ENCODE data around the gene PRKCA. TPM values are rescaled to one million over a fixed set of nuclear protein-coding genes. Genes with fewer than 3 reads are reported as not detected.

The PRKCA gene
- total and polyA plus RNA-seq, 3 experiments from 2014 or later = 1.8 to 74.1 (median 73.9) TPM

GRCh38 chr17:66543526-66543925, 241.1 kb downstream of the PRKCA start:
- no peaks in the 10 kb centered on the region for H3K36me3 ChIP-seq (ENCODE audit: insufficient read depth, low read length)
- no peak overlapping the region for H3K4me3 ChIP-seq (ENCODE audit: low read length)
- no peaks in the 10 kb centered on the region for H3K9me3 ChIP-seq (ENCODE audit: low read length)
- peaks cover 0 to 13% (median 2%) of the 10 kb centered on the region in 3 donors for H3K36me3 Mint-ChIP-seq
- peaks cover 58 to 74% (median 69%) of the 10 kb centered on the region in 3 donors for H3K4me1 Mint-ChIP-seq
- H3K27me3 Mint-ChIP-seq = no peaks in the 10 kb centered on the region
- H3K27ac ChIP-seq (ENCODE audit: low read depth, low read length) = no peak overlapping the region
- no peak overlapping the region for H3K4me3 Mint-ChIP-seq
- ChIA-PET CTCF (no interaction called here), POLR2A (no interaction called here)
- DNase-seq = no peak
- H3K9me3 Mint-ChIP-seq = peaks cover 0 to 4% (median 0%) of the 10 kb centered on the region in 5 donors
- H3K27me3 ChIP-seq (ENCODE audit: insufficient read depth, low read length, poor library complexity, severe bottlenecking) = no peaks in the 10 kb centered on the region
- peak overlapping the region in 3 of 8 donors; percentile 21 to 49 (median 35) for H3K27ac Mint-ChIP-seq
- peaks cover 65% of the 10 kb centered on the region for H3K4me1 ChIP-seq (ENCODE audit: insufficient read depth, low read length)

DNA sequence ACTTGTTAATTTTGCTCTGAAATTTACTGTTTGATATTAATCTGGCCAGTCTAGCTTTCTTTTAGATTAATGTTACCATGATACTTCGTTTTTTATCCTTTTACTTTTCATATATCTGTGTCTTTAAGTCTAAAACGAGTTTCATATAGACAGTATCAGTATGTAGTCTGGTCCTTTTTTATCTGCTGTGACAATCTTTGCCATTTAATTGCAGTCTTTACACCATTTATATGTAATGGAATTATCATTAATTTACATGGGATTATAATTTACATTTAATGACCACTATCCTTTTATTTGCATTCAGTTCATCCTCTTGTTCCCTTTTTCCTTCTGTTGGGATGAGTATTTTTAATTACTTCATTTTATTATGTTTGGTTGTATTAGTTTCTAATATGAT, 243.5 kb downstream of the PRKCA start:
- DNase-seq = no peak
- POLR2A ChIA-PET = no interaction called here
- Mint-ChIP-seq H3K4me1 (peaks cover 56 to 63% (median 60%) of the 10 kb centered on the region in 3 donors), H3K9me3 (peaks cover 0 to 4% (median 0%) of the 10 kb centered on the region in 5 donors), H3K4me3 (no peak overlapping the region), H3K27me3 (no peaks in the 10 kb centered on the region), H3K36me3 (peaks cover 0 to 13% (median 2%) of the 10 kb centered on the region in 3 donors), H3K27ac (no peak overlapping the region)
- H3K4me1 ChIP-seq (ENCODE audit: insufficient read depth, low read length) = peaks cover 56% of the 10 kb centered on the region
- no peak overlapping the region for H3K27ac ChIP-seq (ENCODE audit: low read depth, low read length)
- H3K9me3 ChIP-seq (ENCODE audit: low read length) = no peaks in the 10 kb centered on the region
- H3K36me3 ChIP-seq (ENCODE audit: insufficient read depth, low read length) = no peaks in the 10 kb centered on the region
- H3K4me3 ChIP-seq (ENCODE audit: low read length) = no peak overlapping the region
- no peaks in the 10 kb centered on the region for H3K27me3 ChIP-seq (ENCODE audit: insufficient read depth, low read length, poor library complexity, severe bottlenecking)
- CTCF ChIA-PET = interaction anchor here (1.1 kb wide), 1 partner anchor 21 kb away, joined by 4 read pairs; no protein-coding TSS in a partner anchor

DNA sequence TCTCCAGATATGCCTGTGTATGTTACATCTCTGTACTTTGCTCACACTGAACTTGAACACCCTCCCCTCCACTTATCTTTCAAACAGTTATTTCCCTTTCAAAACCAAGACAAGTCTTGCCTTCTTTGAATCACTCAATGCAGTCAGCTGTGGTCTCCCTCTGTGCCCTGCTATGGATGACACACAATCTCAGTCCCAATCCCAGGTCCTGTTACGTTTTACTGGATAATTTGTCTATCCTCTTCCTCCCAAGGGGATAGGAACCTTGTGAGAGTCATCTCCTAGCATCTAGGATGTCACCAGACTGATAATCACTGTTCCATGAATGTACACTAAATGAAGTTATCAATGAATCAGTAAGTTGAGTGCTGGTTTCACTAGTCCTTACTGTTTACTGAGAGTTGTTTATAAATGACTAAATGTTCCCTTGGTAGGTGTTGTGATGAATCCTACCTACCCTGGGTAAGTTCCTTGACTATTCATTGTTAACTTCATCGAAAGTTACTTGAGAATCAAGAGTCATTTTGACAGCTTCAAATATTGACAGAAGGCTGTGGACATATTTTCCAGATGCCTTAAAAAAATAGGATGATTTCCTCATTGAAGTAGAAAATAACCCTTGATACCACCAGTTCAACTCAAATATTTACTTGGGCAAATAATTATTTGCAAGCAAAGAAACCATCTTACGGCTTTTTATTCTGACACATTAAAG, 244.9 kb downstream of the PRKCA start:
- Mint-ChIP-seq H3K27ac (peak overlapping the region; percentile 61 to 94 (median 82)), H3K9me3 (peaks cover 0 to 4% (median 0%) of the 10 kb centered on the region in 5 donors), H3K27me3 (no peaks in the 10 kb centered on the region), H3K36me3 (peaks cover 0 to 13% (median 2%) of the 10 kb centered on the region in 3 donors), H3K4me3 (peak overlapping the region in 6 of 7 donors; percentile 2 to 70 (median 42)), H3K4me1 (peaks cover 42 to 49% (median 46%) of the 10 kb centered on the region in 3 donors)
- DNase-seq = no peak
- Histone ChIP-seq H3K36me3 (ENCODE audit: insufficient read depth, low read length) (no peaks in the 10 kb centered on the region), H3K9me3 (ENCODE audit: low read length) (no peaks in the 10 kb centered on the region), H3K27me3 (ENCODE audit: insufficient read depth, low read length, poor library complexity, severe bottlenecking) (no peaks in the 10 kb centered on the region), H3K27ac (ENCODE audit: low read depth, low read length) (no peak overlapping the region), H3K4me3 (ENCODE audit: low read length) (no peak overlapping the region), H3K4me1 (ENCODE audit: insufficient read depth, low read length) (peaks cover 44% of the 10 kb centered on the region)
- CTCF ChIA-PET = no interaction called here
- POLR2A ChIA-PET = no interaction called here

DNA sequence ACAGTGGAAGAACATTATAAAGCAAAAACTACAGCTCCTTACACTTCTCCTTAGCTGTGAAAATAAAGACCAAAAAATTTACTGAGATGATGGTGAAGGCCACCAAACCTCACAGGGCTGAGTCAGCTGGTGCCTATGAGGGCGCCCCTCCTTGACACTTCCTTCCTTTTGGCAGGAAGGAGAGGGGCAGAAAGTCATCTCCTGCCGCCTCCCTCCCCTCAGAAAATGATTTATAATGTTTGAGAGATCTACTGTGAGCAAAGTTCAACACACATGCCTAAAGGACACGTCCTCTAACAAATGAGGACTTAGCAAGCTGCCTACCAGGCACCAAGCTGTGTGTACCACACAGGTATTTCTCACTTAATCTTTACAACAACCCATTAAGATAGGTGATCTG, 245.7 kb downstream of the PRKCA start:
- ChIA-PET POLR2A (no interaction called here), CTCF (interaction anchor here (0.9 kb wide), 1 partner anchor 295 kb away, joined by 4 read pairs; no protein-coding TSS in a partner anchor)
- Mint-ChIP-seq H3K4me1 (peaks cover 33 to 41% (median 37%) of the 10 kb centered on the region in 3 donors), H3K27ac (peak overlapping the region; percentile 76 to 94 (median 84)), H3K9me3 (peaks cover 0 to 4% (median 0%) of the 10 kb centered on the region in 5 donors), H3K4me3 (peak overlapping the region in 6 of 7 donors; percentile 26 to 70 (median 46)), H3K36me3 (peaks cover 0 to 14% (median 2%) of the 10 kb centered on the region in 3 donors), H3K27me3 (no peaks in the 10 kb centered on the region)
- Histone ChIP-seq H3K27me3 (ENCODE audit: insufficient read depth, low read length, poor library complexity, severe bottlenecking) (no peaks in the 10 kb centered on the region), H3K9me3 (ENCODE audit: low read length) (no peaks in the 10 kb centered on the region), H3K4me1 (ENCODE audit: insufficient read depth, low read length) (peaks cover 36% of the 10 kb centered on the region), H3K4me3 (ENCODE audit: low read length) (no peak overlapping the region), H3K27ac (ENCODE audit: low read depth, low read length) (no peak overlapping the region), H3K36me3 (ENCODE audit: insufficient read depth, low read length) (no peaks in the 10 kb centered on the region)
- peak in 4 of 5 donors; percentile 7 to 57 (median 16) for DNase-seq

DNA sequence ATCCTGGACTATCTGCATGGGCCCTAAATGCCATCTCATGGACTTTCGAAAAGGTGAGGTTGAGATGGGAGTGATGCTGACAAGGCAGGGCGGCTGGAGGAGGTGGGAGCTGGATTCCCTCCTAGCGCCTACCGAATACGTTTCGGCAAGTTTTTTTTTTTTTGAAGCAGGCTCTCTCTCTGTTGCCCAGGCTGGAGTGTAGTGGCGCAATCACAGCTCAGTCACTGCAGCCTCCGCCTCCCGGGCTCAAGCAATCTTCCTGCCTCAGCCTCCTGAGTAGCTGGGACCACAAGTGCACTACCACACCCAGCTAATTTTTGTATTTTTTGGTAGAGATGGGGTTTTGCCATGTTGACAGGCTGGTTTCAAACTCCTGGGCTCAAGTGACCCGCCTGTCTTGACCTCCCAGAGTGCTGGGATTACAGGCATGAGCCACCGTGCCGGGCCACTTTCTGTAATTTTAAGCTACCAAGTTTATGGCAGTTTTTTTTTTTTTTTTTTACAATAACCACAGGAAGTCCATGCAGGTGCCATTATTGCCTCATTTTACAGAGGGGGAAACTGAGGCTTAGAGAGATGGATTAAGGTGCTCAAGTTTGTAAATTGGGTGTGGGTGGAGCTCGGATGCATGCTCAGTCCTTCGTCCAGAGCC, 246.4 kb downstream of the PRKCA start:
- ChIA-PET POLR2A (no interaction called here), CTCF (interaction anchor here (0.9 kb wide), 1 partner anchor 296 kb away, joined by 4 read pairs; no protein-coding TSS in a partner anchor)
- Mint-ChIP-seq H3K4me3 (peak overlapping the region in 6 of 7 donors; percentile 26 to 70 (median 46)), H3K9me3 (peaks cover 0 to 4% (median 0%) of the 10 kb centered on the region in 5 donors), H3K36me3 (peaks cover 0 to 16% (median 2%) of the 10 kb centered on the region in 3 donors), H3K27me3 (peaks cover 0 to 1% of the 10 kb centered on the region in 2 donors), H3K27ac (peak overlapping the region in 7 of 8 donors; percentile 76 to 94 (median 84)), H3K4me1 (peaks cover 30 to 38% (median 32%) of the 10 kb centered on the region in 3 donors)
- Histone ChIP-seq H3K4me1 (ENCODE audit: insufficient read depth, low read length) (peaks cover 31% of the 10 kb centered on the region), H3K9me3 (ENCODE audit: low read length) (no peaks in the 10 kb centered on the region), H3K36me3 (ENCODE audit: insufficient read depth, low read length) (no peaks in the 10 kb centered on the region), H3K4me3 (ENCODE audit: low read length) (no peak overlapping the region), H3K27ac (ENCODE audit: low read depth, low read length) (no peak overlapping the region), H3K27me3 (ENCODE audit: insufficient read depth, low read length, poor library complexity, severe bottlenecking) (no peaks in the 10 kb centered on the region)
- DNase-seq = no peak

GRCh38 chr17:66549311-66549704, 246.9 kb downstream of the PRKCA start:
- H3K27ac Mint-ChIP-seq = peak overlapping the region in 2 of 8 donors; percentile 12 to 79
- ChIA-PET POLR2A (no interaction called here), CTCF (interaction anchor here (0.9 kb wide), 1 partner anchor 296 kb away, joined by 4 read pairs; no protein-coding TSS in a partner anchor)
- H3K36me3 Mint-ChIP-seq = peaks cover 0 to 16% (median 2%) of the 10 kb centered on the region in 3 donors
- no peaks in the 10 kb centered on the region for H3K9me3 ChIP-seq (ENCODE audit: low read length)
- H3K27ac ChIP-seq (ENCODE audit: low read depth, low read length) = no peak overlapping the region
- no peak for DNase-seq
- H3K27me3 ChIP-seq (ENCODE audit: insufficient read depth, low read length, poor library complexity, severe bottlenecking) = no peaks in the 10 kb centered on the region
- peaks cover 30 to 37% (median 32%) of the 10 kb centered on the region in 3 donors for H3K4me1 Mint-ChIP-seq
- no peak overlapping the region for H3K4me3 ChIP-seq (ENCODE audit: low read length)
- H3K27me3 Mint-ChIP-seq = peaks cover 0 to 2% of the 10 kb centered on the region in 2 donors
- H3K9me3 Mint-ChIP-seq = peaks cover 0 to 4% (median 0%) of the 10 kb centered on the region in 5 donors
- H3K4me3 Mint-ChIP-seq = no peak overlapping the region
- no peaks in the 10 kb centered on the region for H3K36me3 ChIP-seq (ENCODE audit: insufficient read depth, low read length)
- peaks cover 31% of the 10 kb centered on the region for H3K4me1 ChIP-seq (ENCODE audit: insufficient read depth, low read length)

- CTCF ChIA-PET = no interaction called here
- H3K27ac Mint-ChIP-seq = peak overlapping the region in 2 of 8 donors; percentile 36 to 43
- H3K4me1 Mint-ChIP-seq = peaks cover 30 to 37% (median 32%) of the 10 kb centered on the region in 3 donors
- Histone ChIP-seq H3K4me3 (ENCODE audit: low read length) (no peak overlapping the region), H3K9me3 (ENCODE audit: low read length) (no peaks in the 10 kb centered on the region), H3K27ac (ENCODE audit: low read depth, low read length) (no peak overlapping the region), H3K36me3 (ENCODE audit: insufficient read depth, low read length) (no peaks in the 10 kb centered on the region), H3K27me3 (ENCODE audit: insufficient read depth, low read length, poor library complexity, severe bottlenecking) (no peaks in the 10 kb centered on the region), H3K4me1 (ENCODE audit: insufficient read depth, low read length) (peaks cover 31% of the 10 kb centered on the region)
- H3K4me3 Mint-ChIP-seq = no peak overlapping the region
- no peak for DNase-seq
- POLR2A ChIA-PET = no interaction called here
- H3K36me3 Mint-ChIP-seq = peaks cover 0 to 16% (median 2%) of the 10 kb centered on the region in 3 donors
- H3K9me3 Mint-ChIP-seq = peaks cover 0 to 4% (median 0%) of the 10 kb centered on the region in 5 donors
- peaks cover 0 to 2% of the 10 kb centered on the region in 2 donors for H3K27me3 Mint-ChIP-seq
Observed at GRCh38 chr17:66549731-66550207, 247.4 kb downstream of the PRKCA start.

Data from CD8-positive, alpha-beta memory T cell (primary cell).